Peyer's patch (tissue), 4 donors: Measurements from ENCODE around the gene CRYBG3.

Experiments used
- CTCF ChIP-seq, 6 experiments: fragments of 450-650 bp in 4 of 6; fragments of 200-600 bp in 2 of 6; sonication (generic) in 1 of 6; IDR thresholded peaks; one replicate each; pipeline ENCODE4 v1.5.1; 2017 to 2019; ENCODE audit warnings: antibody characterized with exemption in 6 of 6, mild to moderate bottlenecking in 3 of 6, moderate library complexity in 1 of 6
- POLR2A ChIP-seq, 2 donors: fragments of 450-650 bp; IDR thresholded peaks; one replicate each; pipeline ENCODE4 v1.5.1; 2017; ENCODE audit warnings: antibody characterized with exemption in 2 of 2, mild to moderate bottlenecking in 2 of 2, moderate library complexity in 2 of 2

DNA sequence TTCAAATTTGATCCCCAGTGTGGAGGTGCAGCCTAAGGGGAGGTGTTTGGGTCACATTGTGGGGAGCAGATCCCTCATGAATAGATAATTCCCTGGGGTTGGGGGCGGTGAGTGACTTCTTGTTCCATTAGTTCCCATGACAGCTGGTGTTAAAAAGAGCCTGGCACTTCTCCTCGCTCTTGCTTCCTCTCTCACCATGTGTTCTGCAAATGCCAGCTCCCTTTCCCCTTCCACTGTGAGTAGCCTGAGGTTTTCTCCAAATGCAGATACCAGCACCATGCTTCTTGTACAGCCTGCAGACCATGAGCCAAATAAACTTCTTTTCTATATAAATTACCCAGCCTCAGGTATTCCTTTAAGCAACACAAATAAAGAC is 127.3 kb downstream of the CRYBG3 start:
- no peak for TF ChIP-seq CTCF (IDR thresholded peaks at IDR 0.05)
- no peak for TF ChIP-seq POLR2A (IDR thresholded peaks at IDR 0.05)
